Nephron progenitor cell (in vitro differentiated cells): ENCODE measurements around the gene PPP2R5B.

Experiments
- DNase-seq: peaks from one replicate; pipeline ENCODE4 v3.0.0; 2021
- H3K27ac Mint-ChIP-seq: 2 replicates; pipeline ENCODE4 v1.8.0; 2021; ENCODE audit warnings: mild to moderate bottlenecking, moderate library complexity, mixed read lengths
- H3K27me3 Mint-ChIP-seq: 2 replicates; pipeline ENCODE4 v1.8.0; 2021; ENCODE audit warnings: mild to moderate bottlenecking, low read depth, mixed read lengths; ENCODE audit not compliant: poor library complexity
- H3K36me3 Mint-ChIP-seq: 2 replicates; pipeline ENCODE4 v1.8.0; 2021; ENCODE audit warnings: low read depth, mixed read lengths
- H3K4me1 Mint-ChIP-seq: 2 replicates; pipeline ENCODE4 v1.8.0; 2021; ENCODE audit warnings: mixed read lengths
- H3K4me3 Mint-ChIP-seq: 2 replicates; pipeline ENCODE4 v1.8.0; 2021; ENCODE audit warnings: mild to moderate bottlenecking, moderate library complexity, mixed read lengths
- H3K9me3 Mint-ChIP-seq: 2 replicates; pipeline ENCODE4 v1.8.0; 2021; ENCODE audit warnings: mild to moderate bottlenecking, moderate library complexity, mixed read lengths
- CTCF ChIP-seq: fragments of 200-600 bp; sonication (generic); IDR thresholded peaks from 2 replicates; pipeline ENCODE4 v1.5.0; 2021; ENCODE audit warnings: antibody characterized with exemption

The PPP2R5B gene

DNA sequence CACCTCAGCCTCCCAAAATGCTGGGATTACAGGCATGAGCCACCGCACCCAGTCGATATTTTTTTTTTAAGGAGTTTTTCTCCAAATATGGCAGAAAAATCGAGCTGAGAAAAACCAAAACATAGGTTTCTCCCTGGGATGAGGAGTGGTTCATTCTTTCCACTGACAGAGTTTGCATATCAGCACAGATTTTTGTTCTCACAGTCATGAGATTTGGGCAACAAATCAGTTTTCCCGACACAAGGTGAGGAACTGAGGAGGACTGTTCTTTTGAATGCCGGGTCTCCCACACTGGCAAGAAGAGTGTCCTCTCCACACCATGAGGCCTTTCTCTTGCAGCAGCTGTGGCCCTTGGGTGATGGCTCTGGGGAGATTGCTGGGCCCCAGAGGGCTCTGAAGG, 42.2 kb upstream of the PPP2R5B start:
- Mint-ChIP-seq H3K4me3 (no peak overlapping the region), H3K27me3 (peaks cover 17% of the 10 kb centered on the region), H3K27ac (no peak overlapping the region), H3K36me3 (no peaks in the 10 kb centered on the region), H3K4me1 (peaks cover 43% of the 10 kb centered on the region), H3K9me3 (no peaks in the 10 kb centered on the region)
- no peak for TF ChIP-seq CTCF
- DNase-seq, result no peak

DNA sequence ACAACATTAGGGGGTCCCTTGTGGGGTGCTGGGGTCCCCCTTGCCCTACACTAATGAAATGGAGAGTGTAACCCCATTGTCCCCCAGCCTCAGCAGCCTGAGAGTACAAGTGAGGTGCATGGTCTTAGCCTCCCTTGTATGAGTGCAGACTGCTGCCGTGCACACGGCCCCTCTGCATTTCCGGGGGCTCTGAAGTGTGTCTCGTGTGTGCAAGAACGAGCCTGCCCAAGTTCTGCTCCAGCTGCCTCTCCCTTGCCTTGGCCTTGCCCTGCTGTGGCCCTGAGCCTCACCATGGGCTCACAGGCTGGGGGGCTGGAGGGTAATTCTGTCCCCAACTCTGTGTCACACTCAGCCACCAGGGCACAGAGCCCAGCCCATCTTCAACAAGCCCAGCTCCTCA, 40.9 kb upstream of the PPP2R5B start:
- Mint-ChIP-seq H3K9me3 (no peaks in the 10 kb centered on the region), H3K36me3 (no peaks in the 10 kb centered on the region), H3K27ac (peak overlapping the region; percentile 10), H3K4me1 (peaks cover 50% of the 10 kb centered on the region), H3K27me3 (peaks cover 13% of the 10 kb centered on the region), H3K4me3 (no peak overlapping the region)
- no peak for DNase-seq
- TF ChIP-seq CTCF, result no peak

GRCh38 chr11:64884019-64884418, 40.5 kb upstream of the PPP2R5B start:
- no peak for TF ChIP-seq CTCF
- peaks cover 13% of the 10 kb centered on the region for H3K27me3 Mint-ChIP-seq
- peak overlapping the region; percentile 10 for H3K27ac Mint-ChIP-seq
- DNase-seq, result no peak
- H3K36me3 Mint-ChIP-seq, result no peaks in the 10 kb centered on the region
- no peak overlapping the region for H3K4me3 Mint-ChIP-seq
- H3K9me3 Mint-ChIP-seq, result no peaks in the 10 kb centered on the region
- peaks cover 51% of the 10 kb centered on the region for H3K4me1 Mint-ChIP-seq

DNA sequence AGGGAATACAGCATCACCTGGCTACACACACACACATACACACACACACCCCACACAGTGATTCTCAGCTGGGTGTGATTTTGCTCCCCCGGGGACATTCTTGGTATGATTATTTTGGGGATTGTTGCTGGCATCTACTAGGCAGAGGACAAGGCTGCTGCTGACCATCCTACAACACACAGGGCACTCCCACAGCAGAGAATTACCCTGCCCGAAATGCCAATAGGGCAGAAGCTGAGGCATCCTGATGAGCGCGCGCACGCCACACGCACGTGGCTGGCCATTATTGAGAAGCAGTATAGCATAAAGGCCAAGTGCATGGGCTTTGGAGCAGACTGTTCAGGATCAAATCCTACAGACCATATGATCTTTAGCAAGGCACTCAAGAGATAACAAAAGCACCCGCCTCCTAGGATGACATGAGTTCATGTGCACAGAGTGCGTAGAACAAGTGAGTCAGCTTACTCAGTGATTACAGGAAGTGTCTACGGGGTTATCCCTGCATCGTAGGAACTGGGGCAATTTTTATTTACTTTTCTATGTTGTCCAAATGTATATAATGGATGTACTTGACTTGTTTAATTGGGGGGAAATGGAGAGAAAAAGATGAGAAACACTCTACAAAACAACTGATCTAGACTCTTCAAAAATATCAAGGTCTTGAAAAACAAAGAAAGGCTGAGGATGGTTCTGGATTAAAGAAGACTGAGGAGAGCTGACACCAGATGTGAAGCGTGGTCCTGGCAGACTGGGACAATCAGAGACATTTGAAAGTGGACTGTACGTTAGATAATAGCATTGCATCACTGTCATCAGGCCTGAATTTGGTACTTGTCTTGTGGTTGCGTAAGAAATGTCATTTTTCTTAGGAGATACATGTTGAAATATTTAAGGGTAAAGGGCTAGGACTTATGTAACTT, 38.9 kb upstream of the PPP2R5B start:
- Mint-ChIP-seq H3K4me3 (no peak overlapping the region), H3K9me3 (no peaks in the 10 kb centered on the region), H3K27me3 (peaks cover 13% of the 10 kb centered on the region), H3K27ac (no peak overlapping the region), H3K36me3 (no peaks in the 10 kb centered on the region), H3K4me1 (peaks cover 48% of the 10 kb centered on the region)
- DNase-seq, result no peak
- no peak for TF ChIP-seq CTCF

DNA sequence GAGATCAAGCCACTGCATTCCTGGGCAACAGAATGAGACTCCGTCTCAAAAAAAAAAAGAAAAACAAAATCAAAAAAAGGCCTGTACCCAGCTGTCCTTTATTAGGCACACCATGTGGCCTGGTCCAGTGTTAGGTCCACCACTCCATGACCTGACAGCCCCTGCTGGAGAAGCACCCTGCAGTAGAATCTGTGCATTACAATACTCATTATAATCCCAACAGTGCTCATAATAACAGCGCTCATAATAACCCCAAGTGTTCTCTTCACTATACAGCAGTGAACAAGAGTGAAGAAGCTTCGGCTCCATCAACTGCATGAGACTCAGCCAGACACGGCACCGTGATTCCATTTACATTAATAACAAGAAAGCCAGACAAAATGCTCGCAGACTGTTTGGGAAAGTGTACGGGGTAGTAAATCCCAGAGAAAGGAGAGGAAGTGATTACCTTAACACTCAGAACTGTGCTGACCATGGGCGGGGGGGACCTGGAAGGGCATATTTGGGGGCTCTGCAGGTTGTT, 37.2 kb upstream of the PPP2R5B start:
- no peak for TF ChIP-seq CTCF
- Mint-ChIP-seq H3K36me3 (no peaks in the 10 kb centered on the region), H3K27ac (no peak overlapping the region), H3K4me3 (no peak overlapping the region), H3K4me1 (peaks cover 50% of the 10 kb centered on the region), H3K27me3 (peaks cover 10% of the 10 kb centered on the region), H3K9me3 (no peaks in the 10 kb centered on the region)
- DNase-seq, result no peak
